Endodermal cell (in vitro differentiated cells): ENCODE results near the gene DNASE2. TPM values are rescaled to one million over a fixed set of nuclear protein-coding genes. Genes with fewer than 3 reads are reported as not detected.

Experiments
- DNase-seq: peaks from one replicate; pipeline ENCODE4 v3.0.0-alpha.2; 2017
- H3K27ac ChIP-seq: 2 replicates; pipeline ENCODE4 v1.5.1; 2013; ENCODE audit warnings: mild to moderate bottlenecking, low read depth, low read length, moderate library complexity
- H3K27me3 ChIP-seq: 2 replicates; pipeline ENCODE4 v1.6.1; 2013; ENCODE audit warnings: mild to moderate bottlenecking, low read length, moderate library complexity; ENCODE audit not compliant: insufficient read depth, control insufficient read depth, poor library complexity, severe bottlenecking
- H3K36me3 ChIP-seq: 2 replicates; pipeline ENCODE4 v1.7.0; 2013; ENCODE audit warnings: mild to moderate bottlenecking, low read length, moderate library complexity; ENCODE audit not compliant: control insufficient read depth, insufficient read depth
- H3K4me1 ChIP-seq: one replicate; pipeline ENCODE4 v1.7.0; 2013; ENCODE audit warnings: low read length; ENCODE audit not compliant: control insufficient read depth, insufficient read depth
- H3K4me3 ChIP-seq: 2 replicates; pipeline ENCODE4 v1.5.1; 2013; ENCODE audit warnings: mild to moderate bottlenecking, low read length, moderate library complexity
- H3K9ac ChIP-seq: 2 replicates; pipeline ENCODE4 v1.6.1; 2013; ENCODE audit warnings: mild to moderate bottlenecking, low read length, moderate library complexity; ENCODE audit not compliant: poor library complexity, severe bottlenecking; ENCODE audit errors: extremely low read depth
- H3K9me3 ChIP-seq: 2 replicates; pipeline ENCODE4 v1.6.1; 2013; ENCODE audit warnings: mild to moderate bottlenecking, low read length, moderate library complexity; ENCODE audit not compliant: control insufficient read depth
- H3K27ac Mint-ChIP-seq: 2 replicates; pipeline ENCODE4 v1.8.0; 2020; ENCODE audit warnings: mixed read lengths
- H3K27me3 Mint-ChIP-seq: 2 replicates; pipeline ENCODE4 v1.8.0; 2021; ENCODE audit warnings: mild to moderate bottlenecking, mixed read lengths; ENCODE audit not compliant: insufficient read depth
- H3K36me3 Mint-ChIP-seq: 2 replicates; pipeline ENCODE4 v1.8.0; 2020; ENCODE audit warnings: low read depth, mixed read lengths
- H3K4me1 Mint-ChIP-seq: 2 replicates; pipeline ENCODE4 v1.8.0; 2020; ENCODE audit warnings: mixed read lengths
- H3K4me3 Mint-ChIP-seq: 2 replicates; pipeline ENCODE4 v1.8.0; 2020; ENCODE audit warnings: mild to moderate bottlenecking, moderate library complexity, mixed read lengths
- H3K9me3 Mint-ChIP-seq: 2 replicates; pipeline ENCODE4 v1.8.0; 2020; ENCODE audit warnings: mild to moderate bottlenecking, mixed read lengths
- CTCF ChIP-seq: fragments of 200-600 bp; sonication (generic); conservative IDR thresholded peaks from 2 replicates; pipeline ENCODE4 v1.5.0; 2021; ENCODE audit warnings: antibody characterized with exemption, mild to moderate bottlenecking
- WGBS, 2 experiments: methylation state at CpG; one replicate each; pipeline versions ENCODE4 v1.1.5 to v1.1.7; 2013; ENCODE audit warnings: missing lambda C conversion rate in 2 of 2, mixed read lengths in 1 of 2; ENCODE audit not compliant: insufficient coverage in 1 of 2, insufficient read length in 1 of 2; 5-methylcytosine and 5-hydroxymethylcytosine counted together
- total RNA-seq, 2 donors: library from RNA; stranded (reverse); fragmentation: NEBNext Ultra II Directional in 1 of 2; extraction: Animal tissue kit (Norgen Biotek cat#: 25700) in 1 of 2; gene quantifications; 2 replicates in 1 of 2; 3 replicates in 1 of 2; pipeline ENCODE4 v1.2.1, GENCODE V29; 2021

Gene DNASE2
- total RNA-seq, 2 donors from 2014 or later: 20.8 to 32.3 TPM

DNA sequence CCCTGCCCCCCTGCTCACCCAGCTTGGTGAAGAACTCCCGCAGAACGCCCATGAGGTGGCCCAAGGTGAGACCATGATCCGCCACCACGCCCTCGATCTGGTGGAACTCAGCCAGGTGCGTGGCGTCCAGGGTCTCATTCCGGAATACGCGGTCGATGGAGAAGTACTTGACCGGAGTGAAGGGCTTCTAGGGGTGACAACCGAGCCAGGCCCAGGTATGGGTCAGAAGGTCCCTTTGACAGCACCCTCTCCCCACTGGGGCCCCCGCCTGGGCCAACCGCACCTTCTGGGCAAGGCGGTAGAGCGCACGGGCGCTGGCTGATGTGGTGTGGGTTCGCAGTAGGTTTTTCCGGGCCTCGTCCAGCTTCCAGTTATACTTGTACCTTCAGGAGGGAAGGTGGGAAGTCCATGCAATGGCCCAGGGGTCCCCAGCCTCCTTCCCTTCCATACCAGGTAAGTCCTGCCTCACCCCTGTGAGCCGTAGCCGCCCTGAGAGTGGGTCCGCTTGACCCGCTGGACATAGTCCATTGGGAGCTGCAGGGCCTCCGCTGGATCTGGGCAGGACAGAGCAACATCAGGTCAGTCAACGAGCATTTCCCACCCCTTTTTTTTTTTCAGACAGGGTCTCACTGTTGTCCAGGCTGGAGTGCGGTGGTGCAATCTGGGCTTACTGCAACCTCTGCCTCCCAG is 43.5 kb upstream of the DNASE2 start:
- H3K36me3 Mint-ChIP-seq: peaks cover 66% of the 10 kb centered on the region

DNA sequence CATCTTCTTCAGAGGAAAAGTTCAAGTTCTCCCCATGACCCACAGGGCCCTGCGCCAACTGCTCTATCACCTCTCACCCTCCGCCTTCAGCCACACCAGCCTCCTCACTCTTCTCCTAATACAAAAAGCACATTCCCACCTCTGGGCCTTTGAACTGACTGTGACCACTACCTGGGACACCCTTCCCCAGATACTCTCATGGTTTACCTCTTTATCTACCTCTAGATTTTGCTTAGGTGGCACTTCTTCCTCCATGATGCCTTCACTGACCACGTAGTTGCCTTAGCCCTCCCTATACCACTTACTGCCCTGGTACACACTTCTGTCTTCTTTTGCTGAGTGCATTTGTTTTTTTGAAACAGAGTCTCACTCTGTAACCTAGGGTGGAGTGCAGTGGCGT is 41.7 kb upstream of the DNASE2 start:
- Histone ChIP-seq H3K9ac (no peak overlapping the region), H3K27ac (no peak overlapping the region), H3K4me3 (no peak overlapping the region), H3K4me1 (no peaks in the 10 kb centered on the region), H3K27me3 (no peaks in the 10 kb centered on the region), H3K9me3 (no peaks in the 10 kb centered on the region), H3K36me3 (peaks cover 47% of the 10 kb centered on the region)
- H3K4me1 Mint-ChIP-seq: no peaks in the 10 kb centered on the region
- peaks cover 50% of the 10 kb centered on the region for H3K36me3 Mint-ChIP-seq
- H3K27me3 Mint-ChIP-seq: peaks cover 11% of the 10 kb centered on the region
- H3K27ac Mint-ChIP-seq: no peak overlapping the region
- WGBS, 2 experiments: 91 to 95% methylated on average over 3 to 4 of the region's 4 CpGs
- peaks cover 10% of the 10 kb centered on the region for H3K9me3 Mint-ChIP-seq
- no peak for TF ChIP-seq CTCF
- no peak for DNase-seq
- H3K4me3 Mint-ChIP-seq: no peak overlapping the region

More for the DNA sequence above, 43.5 kb upstream of the DNASE2 start:
- no peak for TF ChIP-seq CTCF
- no peaks in the 10 kb centered on the region for H3K9me3 ChIP-seq
- Mint-ChIP-seq H3K9me3 (peaks cover 2% of the 10 kb centered on the region), H3K27ac (no peak overlapping the region), H3K4me3 (no peak overlapping the region), H3K4me1 (no peaks in the 10 kb centered on the region), H3K27me3 (no peaks in the 10 kb centered on the region)
- no peaks in the 10 kb centered on the region for H3K27me3 ChIP-seq
- H3K4me3 ChIP-seq: no peak overlapping the region
- no peak overlapping the region for H3K27ac ChIP-seq
- H3K9ac ChIP-seq: no peak overlapping the region
- H3K36me3 ChIP-seq: peaks cover 62% of the 10 kb centered on the region
- no peak for DNase-seq
- no peaks in the 10 kb centered on the region for H3K4me1 ChIP-seq
- 97% methylated on average over 19 to 29 of the region's 29 CpGs for WGBS, 2 experiments

DNA sequence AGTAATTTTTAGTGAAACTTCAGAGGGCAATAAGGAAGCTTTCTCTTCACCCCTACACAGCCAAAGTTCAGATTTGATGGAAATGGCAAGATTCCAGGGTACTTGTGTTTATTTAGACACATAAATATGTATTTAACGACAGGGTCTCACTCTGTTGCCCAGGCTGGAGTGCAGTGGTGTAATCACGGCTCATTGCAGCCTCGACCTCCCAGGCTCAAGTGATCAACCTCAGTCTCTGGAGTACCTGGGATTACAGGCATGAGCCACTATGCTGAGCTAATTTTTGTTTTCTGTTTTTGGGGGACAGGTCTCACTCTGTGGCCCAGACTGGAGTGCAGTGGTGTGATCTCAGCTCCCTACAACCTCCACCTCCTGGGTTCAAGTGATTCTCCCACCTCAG is 39.8 kb upstream of the DNASE2 start:
- Mint-ChIP-seq H3K4me1 (no peaks in the 10 kb centered on the region), H3K9me3 (peaks cover 10% of the 10 kb centered on the region), H3K4me3 (no peak overlapping the region), H3K27me3 (peaks cover 13% of the 10 kb centered on the region), H3K36me3 (peaks cover 36% of the 10 kb centered on the region), H3K27ac (no peak overlapping the region)
- Histone ChIP-seq H3K27ac (no peak overlapping the region), H3K27me3 (no peaks in the 10 kb centered on the region), H3K9me3 (no peaks in the 10 kb centered on the region), H3K36me3 (peaks cover 33% of the 10 kb centered on the region), H3K4me1 (no peaks in the 10 kb centered on the region), H3K9ac (no peak overlapping the region), H3K4me3 (no peak overlapping the region)
- TF ChIP-seq CTCF: no peak
- DNase-seq: no peak
- WGBS, 2 experiments: 93% methylated on average over 3 of the region's 3 CpGs
